Liver (tissue), 3 donors: ENCODE results near the gene MYO7A.

Experiments
- EGR1 ChIP-seq, 2 donors: IDR thresholded peaks; 2 replicates each; pipeline ENCODE4 v1.6.1; 2016 to 2018; ENCODE audit warnings: antibody characterized with exemption in 2 of 2, low read depth in 2 of 2
- FOXA1 ChIP-seq: IDR thresholded peaks from 2 replicates; pipeline ENCODE4 v1.6.1; 2016; ENCODE audit warnings: antibody characterized with exemption
- GABPA ChIP-seq, 2 donors: IDR thresholded peaks in 1 of 2; conservative IDR thresholded peaks in 1 of 2; 2 replicates each; pipeline ENCODE4 v1.6.1; 2016; ENCODE audit warnings: antibody characterized with exemption in 2 of 2, mild to moderate bottlenecking in 1 of 2, moderate library complexity in 1 of 2
- JUND ChIP-seq, 2 donors: IDR thresholded peaks; 2 replicates each; pipeline ENCODE4 v1.6.1; 2016; ENCODE audit warnings: antibody characterized with exemption in 2 of 2
- RAD21 ChIP-seq, 2 donors: IDR thresholded peaks; 2 replicates each; pipeline ENCODE4 v1.6.1; 2016; ENCODE audit warnings: antibody characterized with exemption in 2 of 2, mild to moderate bottlenecking in 2 of 2
- REST ChIP-seq: IDR thresholded peaks from 2 replicates; pipeline ENCODE4 v1.6.1; 2016; ENCODE audit warnings: antibody characterized with exemption, mild to moderate bottlenecking
- SP1 ChIP-seq: IDR thresholded peaks from 2 replicates; pipeline ENCODE4 v1.6.1; 2018; ENCODE audit warnings: antibody characterized with exemption, mild to moderate bottlenecking
- YY1 ChIP-seq: IDR thresholded peaks from 2 replicates; pipeline ENCODE4 v1.6.1; 2016; ENCODE audit warnings: antibody characterized with exemption, mild to moderate bottlenecking
- TF ChIP-seq, protein P1 (sequence below): fragments of 150-350 bp; IDR thresholded peaks from 2 replicates; pipeline ENCODE4 v1.5.1; 2017; ENCODE audit warnings: improper control_type of control experiment, low read depth, low read length; ENCODE audit not compliant: missing input control
- TF ChIP-seq, protein P2 (sequence below): IDR thresholded peaks from 2 replicates; pipeline ENCODE4 v1.6.1; 2016; ENCODE audit warnings: antibody characterized with exemption
- TF ChIP-seq, protein P3 (sequence below): IDR thresholded peaks from 2 replicates; pipeline ENCODE4 v1.6.1; 2016; ENCODE audit warnings: antibody characterized with exemption
- donor health status: healthy.
- donor health status: healthy.

GRCh38 chr11:77213029-77213579, 85.1 kb downstream of the MYO7A start:
- TF ChIP-seq FOXA1 (no peak), GABPA (IDR thresholded peaks at IDR 0.05 in 1 of 2, conservative IDR thresholded peaks at IDR 0.05 in 1 of 2) (no peak), REST (no peak), YY1 (no peak), RAD21 (IDR thresholded peaks at IDR 0.05) (no peak), EGR1 (IDR thresholded peaks at IDR 0.05; ENCODE audit: low read depth in 2 of 2) (no peak), JUND (IDR thresholded peaks at IDR 0.05) (no peak), SP1 (no peak)
- TF ChIP-seq, protein P1, sequence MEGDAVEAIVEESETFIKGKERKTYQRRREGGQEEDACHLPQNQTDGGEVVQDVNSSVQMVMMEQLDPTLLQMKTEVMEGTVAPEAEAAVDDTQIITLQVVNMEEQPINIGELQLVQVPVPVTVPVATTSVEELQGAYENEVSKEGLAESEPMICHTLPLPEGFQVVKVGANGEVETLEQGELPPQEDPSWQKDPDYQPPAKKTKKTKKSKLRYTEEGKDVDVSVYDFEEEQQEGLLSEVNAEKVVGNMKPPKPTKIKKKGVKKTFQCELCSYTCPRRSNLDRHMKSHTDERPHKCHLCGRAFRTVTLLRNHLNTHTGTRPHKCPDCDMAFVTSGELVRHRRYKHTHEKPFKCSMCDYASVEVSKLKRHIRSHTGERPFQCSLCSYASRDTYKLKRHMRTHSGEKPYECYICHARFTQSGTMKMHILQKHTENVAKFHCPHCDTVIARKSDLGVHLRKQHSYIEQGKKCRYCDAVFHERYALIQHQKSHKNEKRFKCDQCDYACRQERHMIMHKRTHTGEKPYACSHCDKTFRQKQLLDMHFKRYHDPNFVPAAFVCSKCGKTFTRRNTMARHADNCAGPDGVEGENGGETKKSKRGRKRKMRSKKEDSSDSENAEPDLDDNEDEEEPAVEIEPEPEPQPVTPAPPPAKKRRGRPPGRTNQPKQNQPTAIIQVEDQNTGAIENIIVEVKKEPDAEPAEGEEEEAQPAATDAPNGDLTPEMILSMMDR: no peak
- TF ChIP-seq, protein P2, sequence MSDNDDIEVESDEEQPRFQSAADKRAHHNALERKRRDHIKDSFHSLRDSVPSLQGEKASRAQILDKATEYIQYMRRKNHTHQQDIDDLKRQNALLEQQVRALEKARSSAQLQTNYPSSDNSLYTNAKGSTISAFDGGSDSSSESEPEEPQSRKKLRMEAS: no peak
- TF ChIP-seq, protein P3, sequence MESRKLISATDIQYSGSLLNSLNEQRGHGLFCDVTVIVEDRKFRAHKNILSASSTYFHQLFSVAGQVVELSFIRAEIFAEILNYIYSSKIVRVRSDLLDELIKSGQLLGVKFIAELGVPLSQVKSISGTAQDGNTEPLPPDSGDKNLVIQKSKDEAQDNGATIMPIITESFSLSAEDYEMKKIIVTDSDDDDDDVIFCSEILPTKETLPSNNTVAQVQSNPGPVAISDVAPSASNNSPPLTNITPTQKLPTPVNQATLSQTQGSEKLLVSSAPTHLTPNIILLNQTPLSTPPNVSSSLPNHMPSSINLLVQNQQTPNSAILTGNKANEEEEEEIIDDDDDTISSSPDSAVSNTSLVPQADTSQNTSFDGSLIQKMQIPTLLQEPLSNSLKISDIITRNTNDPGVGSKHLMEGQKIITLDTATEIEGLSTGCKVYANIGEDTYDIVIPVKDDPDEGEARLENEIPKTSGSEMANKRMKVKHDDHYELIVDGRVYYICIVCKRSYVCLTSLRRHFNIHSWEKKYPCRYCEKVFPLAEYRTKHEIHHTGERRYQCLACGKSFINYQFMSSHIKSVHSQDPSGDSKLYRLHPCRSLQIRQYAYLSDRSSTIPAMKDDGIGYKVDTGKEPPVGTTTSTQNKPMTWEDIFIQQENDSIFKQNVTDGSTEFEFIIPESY: no peak
